Breast epithelium (tissue), 4 donors: ENCODE results near the gene PLCXD3. TPM values are rescaled to one million over a fixed set of nuclear protein-coding genes. Genes with fewer than 3 reads are reported as not detected.
"Not testable (repeated sequence)": the region's sequence is repeated elsewhere in the genome, so short reads cannot be mapped to it uniquely, and the experiment has no call there.

ENCODE experiments used
- DNase-seq, 2 donors: peaks; one replicate each; pipeline ENCODE4 v3.0.0-alpha.2; 2019; ENCODE audit warnings: low spot score in 2 of 2
- H3K27ac ChIP-seq, 2 donors: fragments of 200-600 bp; sonication (generic) in 1 of 2; one replicate each; pipeline ENCODE4 v1.5.1; 2016 to 2019; ENCODE audit warnings: mild to moderate bottlenecking in 1 of 2
- H3K27me3 ChIP-seq, 2 donors: fragments of 200-600 bp; sonication (generic) in 1 of 2; one replicate each; pipeline versions ENCODE4 v1.5.1 to v1.6.0; 2017 to 2019; ENCODE audit warnings: control low read depth in 1 of 2, mild to moderate bottlenecking in 1 of 2
- H3K36me3 ChIP-seq: fragments of 200-600 bp; one replicate; pipeline ENCODE4 v1.5.1; 2019
- H3K4me1 ChIP-seq, 2 donors: fragments of 200-600 bp; sonication (generic); one replicate each; pipeline ENCODE4 v1.5.1; 2016 to 2019; ENCODE audit warnings: control low read depth in 1 of 2
- H3K4me3 ChIP-seq, 3 donors: fragments of 200-600 bp; sonication (generic); 1 replicate in 2 of 3; 2 replicates in 1 of 3; pipeline ENCODE4 v1.5.1; 2016 to 2019; ENCODE audit warnings: mild to moderate bottlenecking in 3 of 3, moderate library complexity in 2 of 3
- H3K9me3 ChIP-seq, 2 donors: fragments of 200-600 bp; sonication (generic) in 1 of 2; one replicate each; pipeline ENCODE4 v1.5.1; 2016 to 2019; ENCODE audit warnings: control low read depth in 1 of 2
- POLR2A ChIP-seq: fragments of 450-650 bp; IDR thresholded peaks from one replicate; pipeline ENCODE4 v1.6.1; 2016; ENCODE audit warnings: antibody characterized with exemption, mild to moderate bottlenecking, moderate library complexity
- POLR2AphosphoS5 ChIP-seq, 3 donors: sonication (generic); formaldehyde crosslinking; IDR thresholded peaks; one replicate each; pipeline ENCODE4 v1.6.1; 2017; ENCODE audit warnings: antibody characterized with exemption in 3 of 3
- intact Hi-C: fragments of 100-400 bp; cut with DNase I; formaldehyde crosslinking; loops from one replicate; pipeline ENCODE4 v1.15.1; 2023; ENCODE audit warnings: low total_unique reads
- total RNA-seq, 3 donors: library from RNA; depleted of rRNA; stranded (reverse); fragments of >200 nt; gene quantifications; one replicate each; pipeline ENCODE4 v1.1.0, GENCODE V29; 2016
- TF ChIP-seq, protein P1 (sequence below), 3 donors: fragments of 450-650 bp; IDR thresholded peaks; one replicate each; pipeline ENCODE4 v1.5.1; 2016 to 2017; ENCODE audit warnings: antibody characterized with exemption in 3 of 3, mild to moderate bottlenecking in 3 of 3, moderate library complexity in 3 of 3

The PLCXD3 gene
- total RNA-seq, 3 donors from 2014 or later, result 2.0 to 6.6 (median 3.8) TPM

- intact Hi-C loops, result no loop called here
- Histone ChIP-seq H3K36me3 (no peaks in the 10 kb centered on the region), H3K27me3 (no peaks in the 10 kb centered on the region), H3K27ac (no peak overlapping the region), H3K9me3 (no peaks in the 10 kb centered on the region), H3K4me1 (no peaks in the 10 kb centered on the region), H3K4me3 (no peak overlapping the region)
- DNase-seq, result no peak
- TF ChIP-seq, protein P1, sequence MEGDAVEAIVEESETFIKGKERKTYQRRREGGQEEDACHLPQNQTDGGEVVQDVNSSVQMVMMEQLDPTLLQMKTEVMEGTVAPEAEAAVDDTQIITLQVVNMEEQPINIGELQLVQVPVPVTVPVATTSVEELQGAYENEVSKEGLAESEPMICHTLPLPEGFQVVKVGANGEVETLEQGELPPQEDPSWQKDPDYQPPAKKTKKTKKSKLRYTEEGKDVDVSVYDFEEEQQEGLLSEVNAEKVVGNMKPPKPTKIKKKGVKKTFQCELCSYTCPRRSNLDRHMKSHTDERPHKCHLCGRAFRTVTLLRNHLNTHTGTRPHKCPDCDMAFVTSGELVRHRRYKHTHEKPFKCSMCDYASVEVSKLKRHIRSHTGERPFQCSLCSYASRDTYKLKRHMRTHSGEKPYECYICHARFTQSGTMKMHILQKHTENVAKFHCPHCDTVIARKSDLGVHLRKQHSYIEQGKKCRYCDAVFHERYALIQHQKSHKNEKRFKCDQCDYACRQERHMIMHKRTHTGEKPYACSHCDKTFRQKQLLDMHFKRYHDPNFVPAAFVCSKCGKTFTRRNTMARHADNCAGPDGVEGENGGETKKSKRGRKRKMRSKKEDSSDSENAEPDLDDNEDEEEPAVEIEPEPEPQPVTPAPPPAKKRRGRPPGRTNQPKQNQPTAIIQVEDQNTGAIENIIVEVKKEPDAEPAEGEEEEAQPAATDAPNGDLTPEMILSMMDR (IDR thresholded peaks at IDR 0.05), result no peak
- TF ChIP-seq POLR2AphosphoS5 (IDR thresholded peaks at IDR 0.05) (no peak), POLR2A (no peak)
Observed at GRCh38 chr5:41503310-41503709, 7.1 kb downstream of the PLCXD3 start.

DNA sequence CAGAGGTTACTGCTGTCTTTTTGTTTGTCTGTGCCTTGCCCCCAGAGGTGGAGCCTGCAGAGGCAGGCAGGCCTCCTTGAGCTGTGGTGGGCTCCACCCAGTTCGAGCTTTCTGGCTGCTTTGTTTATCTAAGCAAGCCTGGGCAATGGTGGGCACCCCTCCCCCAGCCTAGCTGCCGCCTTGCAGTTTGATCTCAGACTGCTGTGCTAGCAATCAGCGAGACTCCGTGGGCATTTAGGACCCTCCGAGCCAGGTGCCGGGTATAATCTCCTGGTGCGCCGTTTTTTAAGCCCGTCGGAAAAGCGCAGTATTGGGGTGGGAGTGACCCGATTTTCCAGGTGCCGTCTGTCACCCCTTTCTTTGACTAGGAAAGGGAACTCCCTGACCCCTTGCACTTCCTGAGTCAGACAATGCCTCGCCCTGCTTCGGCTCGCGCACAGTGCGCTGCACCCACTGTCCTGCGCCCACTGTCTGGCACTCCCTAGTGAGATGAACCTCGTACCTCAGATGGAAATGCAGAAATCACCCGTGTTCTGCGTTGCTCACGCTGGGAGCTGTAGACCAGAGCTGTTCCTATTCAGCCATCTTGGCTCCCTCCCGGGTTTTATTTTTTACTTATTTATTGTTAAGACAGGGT is 16.8 kb downstream of the PLCXD3 start:
- intact Hi-C loops, H3K4me3 ChIP-seq, H3K36me3 ChIP-seq, H3K9me3 ChIP-seq, H3K27ac ChIP-seq, DNase-seq, H3K4me1 ChIP-seq, H3K27me3 ChIP-seq: not testable (repeated sequence)

- Histone ChIP-seq H3K27ac (no peak overlapping the region), H3K27me3 (no peaks in the 10 kb centered on the region), H3K9me3 (no peaks in the 10 kb centered on the region), H3K4me3 (no peak overlapping the region), H3K4me1 (no peaks in the 10 kb centered on the region), H3K36me3 (no peaks in the 10 kb centered on the region)
- intact Hi-C loops, result no loop called here
- DNase-seq, result no peak
- TF ChIP-seq POLR2A (no peak), POLR2AphosphoS5 (IDR thresholded peaks at IDR 0.05) (no peak)
- TF ChIP-seq, protein P1 (IDR thresholded peaks at IDR 0.05), result no peak
Observed at GRCh38 chr5:41485533-41485932, 24.9 kb downstream of the PLCXD3 start.

DNA sequence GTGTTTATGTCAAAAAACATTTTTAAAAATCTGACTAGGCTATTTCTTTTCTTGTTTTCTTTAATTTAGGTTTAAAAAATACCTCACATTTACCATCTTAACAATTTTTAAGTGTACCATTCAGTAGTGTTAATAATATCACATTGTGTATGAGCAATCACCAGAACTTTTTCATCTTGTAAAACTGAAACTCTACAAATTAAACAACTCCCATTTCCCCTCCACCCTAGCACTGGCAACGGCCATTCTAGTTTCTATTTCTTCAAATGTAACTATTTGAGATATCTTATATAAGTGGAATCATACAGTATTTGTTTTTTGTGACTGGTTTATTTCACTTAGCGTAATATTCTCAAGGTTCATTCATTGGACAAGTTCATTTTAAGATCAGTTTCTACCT is 27.7 kb downstream of the PLCXD3 start:
- Histone ChIP-seq H3K27me3 (no peaks in the 10 kb centered on the region), H3K9me3 (no peaks in the 10 kb centered on the region), H3K4me1 (no peaks in the 10 kb centered on the region), H3K4me3 (no peak overlapping the region), H3K27ac (no peak overlapping the region), H3K36me3 (no peaks in the 10 kb centered on the region)
- intact Hi-C loops, result no loop called here
- no peak for DNase-seq
- TF ChIP-seq, protein P1 (IDR thresholded peaks at IDR 0.05), result no peak
- TF ChIP-seq POLR2AphosphoS5 (IDR thresholded peaks at IDR 0.05), result no peak
- no peak for TF ChIP-seq POLR2A

GRCh38 chr5:41482173-41482572 is 28.2 kb downstream of the PLCXD3 start:
- TF ChIP-seq, protein P1 (IDR thresholded peaks at IDR 0.05), result no peak
- TF ChIP-seq POLR2A, result no peak
- no peak for TF ChIP-seq POLR2AphosphoS5 (IDR thresholded peaks at IDR 0.05)
- Histone ChIP-seq H3K27ac (no peak overlapping the region), H3K36me3 (no peaks in the 10 kb centered on the region), H3K4me1 (no peaks in the 10 kb centered on the region), H3K27me3 (no peaks in the 10 kb centered on the region), H3K4me3 (no peak overlapping the region), H3K9me3 (no peaks in the 10 kb centered on the region)
- intact Hi-C loops, result no loop called here
- DNase-seq, result no peak

GRCh38 chr5:41471571-41472208 is 38.7 kb downstream of the PLCXD3 start:
- H3K27me3 ChIP-seq, intact Hi-C loops, H3K27ac ChIP-seq, H3K4me1 ChIP-seq, DNase-seq, H3K36me3 ChIP-seq, H3K4me3 ChIP-seq: not testable (repeated sequence)
- H3K9me3 ChIP-seq, result peaks cover 0 to 17% of the 10 kb centered on the region in 2 donors
